HepG2 (cell line): ENCODE results near the gene TRIO. TPM values are rescaled to one million over a fixed set of nuclear protein-coding genes. Genes with fewer than 3 reads are reported as not detected.

Experiments
- ATAC-seq: fragments of 200-7000 bp; cut with Tn5 transposase; 3 replicates; pipeline ENCODE4 v1.9.1; 2020; ENCODE audit warnings: mild to moderate bottlenecking, moderate library complexity
- BruUV-seq: library from RNA; stranded (reverse); fragments of 400-500 nt; replicated peaks from 2 replicates; lab custom pipeline; 2021; lab: Mats Ljungman, UMichigan
- CTCF ChIA-PET: fragments of 300-600 bp; formaldehyde crosslinking; extraction: SDS; loops from one replicate; lab custom pipeline; 2021; ENCODE audit warnings: low total read pairs, inconsistent platforms, low intra/inter-chr PET ratio; lab: Yijun Ruan, JAX
- POLR2A ChIA-PET: fragments of 350-600 bp; sonication (Branson Sonifier 250); formaldehyde crosslinking; loops from one replicate; lab custom pipeline; 2020; ENCODE audit warnings: antibody characterized with exemption, inconsistent platforms; lab: Yijun Ruan, JAX
- DNase-seq: peaks from one replicate; pipeline ENCODE4 v3.0.0-alpha.2; 2015; ENCODE audit warnings: low spot score
- FAIRE-seq: peaks from 3 replicates; lab custom pipeline; 2011; peaks lifted over from hg19 to GRCh38; lab: Jason Lieb, UNC
- H2AFZ ChIP-seq: one replicate; pipeline ENCODE4 v1.6.1; 2011; ENCODE audit warnings: low read length, inconsistent platforms
- H3K27ac ChIP-seq: fragments of 300-600 bp; 3 replicates; pipeline ENCODE4 v1.8.0; 2011; ENCODE audit warnings: mixed run types, mild to moderate bottlenecking, mixed read lengths, low read length, inconsistent platforms; ENCODE audit not compliant: insufficient read depth; ENCODE audit errors: extremely low read length
- H3K27me3 ChIP-seq, 2 experiments: fragments of 200-600 bp in 1 of 2; 2 replicates in 1 of 2; 3 replicates in 1 of 2; pipeline versions ENCODE4 v1.6.0 to v1.8.0; 2011; ENCODE audit warnings: low read length in 2 of 2, mild to moderate bottlenecking in 2 of 2, moderate library complexity in 2 of 2, inconsistent platforms in 1 of 2; ENCODE audit not compliant: insufficient read depth in 2 of 2, control insufficient read depth in 1 of 2
- H3K36me3 ChIP-seq, 2 experiments: fragments of 200-600 bp in 1 of 2; replicated peaks in 1 of 2; 2 replicates in 1 of 2; 3 replicates in 1 of 2; pipeline versions ENCODE4 v1.5.1 to v1.8.0; 2011; ENCODE audit warnings: low read length in 2 of 2, inconsistent platforms in 1 of 2; ENCODE audit not compliant: insufficient read depth in 2 of 2, control insufficient read depth in 1 of 2
- H3K4me1 ChIP-seq: 2 replicates; pipeline ENCODE4 v1.5.1; 2012; ENCODE audit warnings: low read length, inconsistent platforms; ENCODE audit not compliant: insufficient read depth
- H3K4me2 ChIP-seq: 2 replicates; pipeline ENCODE4 v1.6.0; 2011; ENCODE audit warnings: low read depth, low read length, inconsistent platforms
- H3K4me3 ChIP-seq, 3 experiments: fragments of 200-600 bp in 1 of 3; sonication (generic), shearing (Covaris generic) in 1 of 3; replicated peaks in 1 of 3; 2 replicates each; pipeline ENCODE4 v1.5.1; 2011 to 2016; ENCODE audit warnings: low read length in 3 of 3, inconsistent platforms in 2 of 3, low read depth in 2 of 3, mild to moderate bottlenecking in 2 of 3, control low read depth in 1 of 3, mixed read lengths in 1 of 3; ENCODE audit not compliant: insufficient read depth in 1 of 3
- H3K79me2 ChIP-seq: one replicate; pipeline ENCODE4 v1.6.1; 2011; ENCODE audit warnings: low read length, inconsistent platforms; ENCODE audit not compliant: insufficient read depth
- H3K9ac ChIP-seq: 2 replicates; pipeline ENCODE4 v1.6.0; 2011; ENCODE audit warnings: mild to moderate bottlenecking, low read depth, low read length, inconsistent platforms; ENCODE audit not compliant: insufficient read depth
- H3K9me3 ChIP-seq: 2 replicates; pipeline ENCODE4 v1.5.1; 2012; ENCODE audit warnings: mild to moderate bottlenecking, low read length
- H4K20me1 ChIP-seq: 2 replicates; pipeline ENCODE4 v1.6.0; 2011; ENCODE audit warnings: inconsistent platforms, mild to moderate bottlenecking, low read length, moderate library complexity; ENCODE audit not compliant: insufficient read depth
- AKNA ChIP-seq: sonication (generic); formaldehyde crosslinking; IDR thresholded peaks from 2 replicates; pipeline ENCODE4 v1.4.0; 2020; ENCODE audit warnings: missing genetic modification reagents, borderline replicate concordance
- GLMP ChIP-seq: sonication (generic); formaldehyde crosslinking; IDR thresholded peaks from 2 replicates; pipeline ENCODE4 v1.9.0; 2021; ENCODE audit warnings: missing genetic modification reagents, mild to moderate bottlenecking, borderline replicate concordance
- HMG20A ChIP-seq: IDR thresholded peaks from 2 replicates; pipeline ENCODE4 v1.6.1; 2016; ENCODE audit warnings: borderline replicate concordance
- KLF15 ChIP-seq: sonication (generic); formaldehyde crosslinking; IDR thresholded peaks from 2 replicates; pipeline ENCODE4 v1.8.1; 2023; ENCODE audit warnings: borderline replicate concordance, mild to moderate bottlenecking, inconsistent platforms, missing genetic modification reagents, mixed read lengths
- MAFK ChIP-seq, 2 experiments: IDR thresholded peaks in 1 of 2; conservative IDR thresholded peaks in 1 of 2; 2 replicates each; pipeline ENCODE4 v1.6.1; 2011; ENCODE audit warnings: improper control_type of control experiment in 2 of 2, low read length in 2 of 2
- MLLT10 ChIP-seq: sonication (generic); formaldehyde crosslinking; IDR thresholded peaks from 2 replicates; pipeline ENCODE4 v1.4.0; 2020; ENCODE audit warnings: missing genetic modification reagents
- RBFOX2 ChIP-seq: fragments of 200-400 bp; formaldehyde crosslinking; IDR thresholded peaks from 2 replicates; pipeline ENCODE4 v1.6.1; 2017; ENCODE audit warnings: low read depth, mild to moderate bottlenecking, low read length
- SMARCE1 ChIP-seq: fragments of 450-650 bp; IDR thresholded peaks from 2 replicates; pipeline ENCODE4 v1.6.1; 2017; ENCODE audit warnings: borderline replicate concordance
- U2AF2 ChIP-seq: fragments of 200-400 bp; formaldehyde crosslinking; IDR thresholded peaks from 2 replicates; pipeline ENCODE4 v1.6.1; 2017; ENCODE audit warnings: low read depth, mild to moderate bottlenecking, low read length
- WIZ ChIP-seq: sonication (generic); formaldehyde crosslinking; IDR thresholded peaks from 2 replicates; pipeline ENCODE4 v1.5.1; 2020; ENCODE audit warnings: mild to moderate bottlenecking, missing genetic modification reagents
- ZBTB20 ChIP-seq: sonication (generic); formaldehyde crosslinking; IDR thresholded peaks from 2 replicates; pipeline ENCODE4 v1.8.1; 2023; ENCODE audit warnings: missing genetic modification reagents, low read depth, mild to moderate bottlenecking, borderline replicate concordance
- ZNF20 ChIP-seq: sonication (generic); formaldehyde crosslinking; IDR thresholded peaks from 2 replicates; pipeline ENCODE4 v1.4.0; 2020; ENCODE audit warnings: mild to moderate bottlenecking, moderate library complexity, missing genetic modification reagents
- ZNF329 ChIP-seq: sonication (generic); formaldehyde crosslinking; IDR thresholded peaks from 2 replicates; pipeline ENCODE4 v1.9.0; 2021; ENCODE audit warnings: low read depth, mild to moderate bottlenecking, missing genetic modification reagents
- ZNF660 ChIP-seq: sonication (generic); formaldehyde crosslinking; IDR thresholded peaks from 2 replicates; pipeline ENCODE4 v1.5.1; 2020; ENCODE audit warnings: mild to moderate bottlenecking, low read depth, missing genetic modification reagents, borderline replicate concordance
- WGBS: methylation state at CpG from one replicate; pipeline ENCODE4 v1.1.6; 2017; ENCODE audit warnings: low lambda C conversion rate; 5-methylcytosine and 5-hydroxymethylcytosine counted together
- in situ Hi-C: cut with HindIII; loops from 2 replicates; pipeline ENCODE4 v1.10.0; 2017; ENCODE audit warnings: low pct_unique_long_range_greater_than_20kb; ENCODE audit not compliant: extremely low pct_ligation_motif_present
- intact Hi-C: fragments of 100-400 bp; cut with micrococcal nuclease; formaldehyde crosslinking; loops from one replicate; pipeline ENCODE4 v1.10.0; 2022; ENCODE audit not compliant: unreplicated experiment
- polyA plus RNA-seq, 8 experiments: library from polyadenylated mRNA; depleted of rRNA in 3 of 8; stranded (reverse) in 7 of 8; unstranded in 1 of 8; fragments of >200 nt; fragmentation: Illumina TruSeq in 4 of 8; extraction: Trizol in 4 of 8; gene quantifications; 2 replicates each; pipeline versions ENCODE4 v1.2.1 to v1.2.3, GENCODE V29; 2011 to 2016; ENCODE audit warnings: low read depth in 4 of 8, missing spikeins in 1 of 8, mixed read lengths in 1 of 8; ENCODE audit not compliant: insufficient read depth in 1 of 8
- total RNA-seq, 5 experiments: library from RNA; depleted of rRNA; stranded (reverse); fragments of >200 nt; fragmentation: Illumina TruSeq; extraction: Trizol; gene quantifications; 2 replicates each; pipeline ENCODE4 v1.2.3, GENCODE V29; 2016; ENCODE audit warnings: low read depth in 1 of 5
- TF ChIP-seq, protein P1 (sequence below): sonication (generic); formaldehyde crosslinking; IDR thresholded peaks from 2 replicates; pipeline ENCODE4 v1.4.0; 2020; ENCODE audit warnings: mild to moderate bottlenecking, missing genetic modification reagents
- TF ChIP-seq, protein P2 (sequence below): sonication (generic); formaldehyde crosslinking; IDR thresholded peaks from 2 replicates; pipeline ENCODE4 v1.5.0; 2020; ENCODE audit warnings: mild to moderate bottlenecking, low read depth, missing genetic modification reagents, borderline replicate concordance

TRIO gene
- total and polyA plus RNA-seq, 2 of the 13 experiments (the other 11 are each of a cell fraction or from before 2014, with no cell fraction given) = 45.2 to 45.9 TPM

- TF ChIP-seq ZNF20 (CRISPR knock-in tag) = no peak
- TF ChIP-seq MAFK (conservative IDR thresholded peaks at IDR 0.05 in 1 of 2, IDR thresholded peaks at IDR 0.05 in 1 of 2; ENCODE audit: low read length in 2 of 2) = no peak
- no peak for TF ChIP-seq MLLT10 (CRISPR knock-in tag)
- TF ChIP-seq, all 625 proteins: peak for 0
Measured at GRCh38 chr5:14416621-14417275, 273.6 kb downstream of the TRIO start (continued).

DNA sequence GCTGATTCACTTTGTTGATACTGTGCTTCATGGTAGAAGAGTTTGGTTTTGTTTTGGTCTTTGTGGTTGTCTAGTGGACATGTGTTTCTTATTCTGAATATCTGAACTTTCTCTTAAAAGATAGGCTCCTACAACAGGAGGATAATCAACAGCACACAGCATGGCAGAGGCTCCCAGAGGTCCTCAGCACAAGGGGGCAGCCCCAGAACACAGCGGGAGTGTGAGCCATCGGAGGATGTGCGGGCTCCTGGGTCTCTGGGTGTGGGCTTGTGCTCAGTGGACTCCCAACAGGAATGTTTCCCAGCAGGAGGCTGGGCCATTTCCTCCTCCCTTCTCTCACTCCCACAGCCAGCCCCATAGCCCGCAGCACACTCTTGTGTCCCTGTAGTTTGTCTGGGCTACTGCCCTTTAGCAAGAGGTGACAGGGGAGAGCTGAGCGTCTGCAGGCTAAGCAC lies 274.2 kb downstream of the TRIO start:
- Histone ChIP-seq H3K4me3 (no peak overlapping the region), H3K27me3 (no peaks in the 10 kb centered on the region), H3K4me1 (no peaks in the 10 kb centered on the region), H3K27ac (no peak overlapping the region), H3K79me2 (no peaks in the 10 kb centered on the region), H3K36me3 (peaks cover 28 to 70% of the 10 kb centered on the region in 2 experiments; a peak in 4 of 5 replicates), H4K20me1 (no peaks in the 10 kb centered on the region), H2AFZ (no peak overlapping the region), H3K4me2 (no peak overlapping the region), H3K9ac (no peak overlapping the region), H3K9me3 (no peaks in the 10 kb centered on the region)
- DNase-seq (no peak), FAIRE-seq (no peak), ATAC-seq (no peak)
- intact Hi-C loops = no loop called here
- no TSS peak for BruUV-seq
- in situ Hi-C loops = no loop called here
- ChIA-PET POLR2A (no interaction called here), CTCF (no interaction called here)
- WGBS = 93% methylated on average over 5 of the region's 5 CpGs
- TF ChIP-seq HMG20A (CRISPR knock-in tag) (no peak), ZNF329 (no peak), ZNF660 (CRISPR knock-in tag) (no peak), U2AF2 (no peak), SMARCE1 (no peak), RBFOX2 (no peak), WIZ (CRISPR knock-in tag) (no peak), KLF15 (CRISPR knock-in tag) (no peak), ZBTB20 (CRISPR knock-in tag) (no peak), AKNA (CRISPR knock-in tag) (no peak), GLMP (no peak)
- TF ChIP-seq, protein P1, sequence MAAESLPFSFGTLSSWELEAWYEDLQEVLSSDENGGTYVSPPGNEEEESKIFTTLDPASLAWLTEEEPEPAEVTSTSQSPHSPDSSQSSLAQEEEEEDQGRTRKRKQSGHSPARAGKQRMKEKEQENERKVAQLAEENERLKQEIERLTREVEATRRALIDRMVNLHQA (CRISPR knock-in tag) = no peak
- TF ChIP-seq, protein P2, sequence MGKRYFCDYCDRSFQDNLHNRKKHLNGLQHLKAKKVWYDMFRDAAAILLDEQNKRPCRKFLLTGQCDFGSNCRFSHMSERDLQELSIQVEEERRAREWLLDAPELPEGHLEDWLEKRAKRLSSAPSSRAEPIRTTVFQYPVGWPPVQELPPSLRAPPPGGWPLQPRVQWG (CRISPR knock-in tag) = no peak
